GM21529 (cell line): ENCODE data around the gene EHD1.

Experiments used
- ATAC-seq: cut with Tn5 transposase; IDR thresholded peaks from one replicate; pipeline ENCODE4 v1.9.1; 2021; ENCODE audit not compliant: unreplicated experiment

EHD1 gene

GRCh38 chr11:64845129-64845775 is 33.2 kb downstream of the EHD1 start:
- ATAC-seq = no peak

DNA sequence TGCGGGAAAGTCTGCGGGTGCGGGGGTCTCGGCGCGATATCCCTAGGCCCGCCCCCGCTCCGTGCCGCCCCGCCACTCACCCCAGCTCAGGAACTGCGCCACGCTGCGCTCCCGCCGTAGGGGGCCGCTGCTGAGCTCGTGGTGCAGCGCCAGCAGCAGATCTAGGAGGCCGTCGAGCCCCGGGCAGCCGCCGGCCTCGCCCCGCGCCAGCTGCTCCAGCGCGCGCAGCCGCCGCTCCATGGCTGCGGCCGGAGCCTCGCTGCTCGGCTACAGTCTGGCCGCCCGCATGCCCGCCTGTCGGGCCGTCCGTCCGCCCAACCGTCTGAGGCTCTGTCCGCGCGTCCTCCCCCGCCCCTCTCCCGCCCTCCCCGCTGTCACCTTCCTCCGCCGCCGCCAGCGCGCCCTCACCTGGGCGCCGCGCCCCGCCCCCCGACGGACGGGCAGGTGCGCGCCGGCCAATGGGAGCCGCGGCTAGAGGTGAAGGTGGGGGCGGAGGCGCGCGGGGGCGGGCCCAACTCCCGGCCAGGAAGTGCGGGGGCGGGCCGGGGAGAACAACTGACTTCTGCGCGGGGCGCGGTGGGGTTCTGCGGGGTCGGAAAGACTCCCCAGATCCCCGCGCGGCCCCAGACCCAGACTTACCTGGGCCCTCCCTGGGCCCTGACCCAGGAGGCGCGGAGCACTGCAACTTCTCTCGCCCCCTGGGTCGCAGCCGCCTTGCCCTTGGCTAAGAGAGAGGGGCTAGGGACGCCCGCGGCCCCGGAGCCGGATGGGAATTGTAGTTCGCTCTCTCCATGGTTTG is 33.9 kb downstream of the EHD1 start, which contains the start of gene CDC42BPG:
Gene CDC42BPG (minus strand): TSS at position 324 of the 799 bp plus-strand sequence. CDS start 84 bp downstream, at position 240.
- ATAC-seq = no peak

DNA sequence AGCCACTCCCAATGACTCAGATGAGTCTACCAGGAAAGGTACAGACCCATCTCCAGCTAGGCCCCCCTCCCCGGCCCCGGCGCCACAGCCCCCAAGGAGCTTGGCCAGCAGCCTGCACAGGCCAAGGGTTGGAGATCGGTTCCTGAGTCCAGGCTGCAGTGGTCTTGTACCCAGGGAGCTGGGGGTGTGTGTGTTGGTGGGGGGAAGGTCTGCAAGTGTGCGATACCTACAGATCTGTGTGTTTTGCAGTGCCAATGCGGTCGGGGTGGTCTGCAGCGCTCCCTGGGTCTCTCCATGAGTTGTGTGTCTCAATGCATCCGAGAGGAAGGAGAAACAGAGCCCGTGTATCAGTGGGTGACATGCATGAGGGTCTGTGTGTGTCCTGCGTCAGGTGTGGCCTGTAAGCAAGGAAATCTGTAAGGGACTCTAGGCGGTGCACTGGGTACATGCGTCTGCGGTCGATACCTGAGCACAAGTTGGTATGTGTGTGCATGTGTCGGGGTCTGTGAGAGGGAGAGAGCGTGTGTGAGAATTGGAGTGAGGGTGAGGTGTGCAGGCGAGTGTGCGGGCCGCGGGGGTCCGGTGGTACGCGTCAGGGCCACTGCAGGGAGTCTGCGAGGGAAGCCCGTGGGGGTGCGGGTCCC is 34.6 kb downstream of the EHD1 start:
- ATAC-seq = no peak

DNA sequence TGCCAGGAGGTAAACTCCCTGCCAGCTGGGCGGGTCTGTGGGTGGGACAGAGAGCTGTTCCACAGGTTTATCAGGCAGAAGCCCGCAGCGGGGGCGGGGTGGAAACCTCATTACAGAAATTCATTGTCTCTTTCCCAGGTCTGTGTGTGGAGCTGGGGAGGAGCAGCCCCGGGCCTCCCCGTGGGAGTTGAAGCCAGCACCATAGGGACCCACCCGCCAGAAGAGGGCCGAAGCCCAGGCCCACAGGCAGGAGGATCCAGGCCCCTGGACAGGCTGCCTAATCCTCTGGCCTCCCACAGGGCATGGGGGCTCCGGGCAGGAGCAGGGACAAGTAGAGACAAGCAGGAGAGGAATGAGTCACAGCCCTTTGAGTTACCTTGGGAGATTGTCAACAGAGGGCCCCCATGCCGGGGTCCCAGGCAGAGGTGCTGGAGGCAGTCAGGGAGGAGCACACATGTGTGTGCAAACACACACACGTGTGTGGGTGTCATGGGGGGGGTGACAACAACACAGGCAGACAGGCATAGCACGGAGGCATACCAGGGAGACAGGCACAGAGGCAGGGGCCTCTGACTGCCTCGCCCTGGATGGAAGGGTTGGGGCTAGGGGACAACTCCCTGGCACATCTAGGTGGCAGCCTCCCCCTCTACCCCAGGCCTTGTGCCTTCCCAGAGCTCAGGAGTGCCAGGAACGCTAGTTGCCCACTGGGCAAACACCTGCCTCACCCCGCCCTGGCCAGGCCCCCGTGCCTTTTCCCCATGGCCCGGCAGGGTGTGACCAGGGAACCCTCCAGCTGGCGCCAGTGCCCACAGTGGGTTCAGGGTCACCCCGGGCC is 35.4 kb downstream of the EHD1 start:
- no peak for ATAC-seq

DNA sequence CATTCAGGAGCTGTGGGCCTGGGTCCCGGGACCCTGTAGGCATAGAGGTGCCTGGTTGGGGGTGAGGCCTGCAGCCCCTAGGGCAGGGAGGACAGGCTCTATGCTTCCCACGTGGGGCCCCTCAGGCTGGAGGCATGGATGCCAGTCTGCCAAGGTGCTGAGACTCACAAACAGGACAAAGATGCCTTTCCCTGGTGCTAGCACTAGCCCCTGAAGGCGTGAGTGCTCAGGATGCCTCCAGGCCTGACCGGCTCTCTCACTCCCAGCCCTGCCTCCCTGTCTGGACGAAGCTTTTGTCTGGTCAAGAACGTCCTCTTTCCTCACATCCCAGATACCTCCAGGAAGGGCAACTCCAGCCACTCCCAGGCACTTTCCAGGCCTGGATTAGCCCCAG is 36.1 kb downstream of the EHD1 start:
- no peak for ATAC-seq

DNA sequence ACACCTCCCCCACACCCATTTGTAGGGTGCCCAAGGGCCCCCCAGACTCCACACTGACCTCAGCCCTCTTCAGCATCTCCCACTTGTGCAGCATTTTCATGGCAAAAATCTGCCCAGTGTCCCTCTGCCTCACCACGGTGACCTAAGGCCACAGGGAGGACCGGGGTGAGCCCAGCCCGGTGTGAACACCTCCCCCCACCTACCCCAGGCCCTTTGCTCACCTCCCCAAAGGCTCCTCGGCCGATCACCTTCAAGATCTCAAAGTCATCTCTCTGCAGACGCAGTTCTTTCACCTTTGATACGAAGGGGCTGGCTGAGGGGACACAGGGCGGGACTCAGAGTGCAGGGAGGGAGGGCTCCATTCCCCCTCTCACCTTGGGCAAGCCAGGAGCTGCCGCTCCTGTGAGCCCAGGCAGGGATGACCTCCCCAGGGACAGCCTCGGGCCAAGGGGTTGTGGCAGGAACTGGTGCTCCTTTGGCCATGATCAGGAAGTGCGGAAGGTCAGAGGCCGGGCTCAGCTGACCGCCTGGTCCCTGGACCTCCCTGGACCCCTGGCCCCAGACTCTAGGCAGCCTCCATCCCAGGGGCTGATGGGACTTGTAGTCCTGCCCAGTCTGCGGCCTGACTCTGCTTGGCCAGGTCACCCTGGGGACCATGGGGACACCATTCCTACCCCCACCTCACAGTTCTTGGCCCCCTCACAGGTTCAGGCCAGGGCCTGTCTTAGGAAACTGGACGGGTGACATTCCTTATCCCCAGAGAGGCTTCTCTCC is 36.6 kb downstream of the EHD1 start:
- ATAC-seq = no peak

DNA sequence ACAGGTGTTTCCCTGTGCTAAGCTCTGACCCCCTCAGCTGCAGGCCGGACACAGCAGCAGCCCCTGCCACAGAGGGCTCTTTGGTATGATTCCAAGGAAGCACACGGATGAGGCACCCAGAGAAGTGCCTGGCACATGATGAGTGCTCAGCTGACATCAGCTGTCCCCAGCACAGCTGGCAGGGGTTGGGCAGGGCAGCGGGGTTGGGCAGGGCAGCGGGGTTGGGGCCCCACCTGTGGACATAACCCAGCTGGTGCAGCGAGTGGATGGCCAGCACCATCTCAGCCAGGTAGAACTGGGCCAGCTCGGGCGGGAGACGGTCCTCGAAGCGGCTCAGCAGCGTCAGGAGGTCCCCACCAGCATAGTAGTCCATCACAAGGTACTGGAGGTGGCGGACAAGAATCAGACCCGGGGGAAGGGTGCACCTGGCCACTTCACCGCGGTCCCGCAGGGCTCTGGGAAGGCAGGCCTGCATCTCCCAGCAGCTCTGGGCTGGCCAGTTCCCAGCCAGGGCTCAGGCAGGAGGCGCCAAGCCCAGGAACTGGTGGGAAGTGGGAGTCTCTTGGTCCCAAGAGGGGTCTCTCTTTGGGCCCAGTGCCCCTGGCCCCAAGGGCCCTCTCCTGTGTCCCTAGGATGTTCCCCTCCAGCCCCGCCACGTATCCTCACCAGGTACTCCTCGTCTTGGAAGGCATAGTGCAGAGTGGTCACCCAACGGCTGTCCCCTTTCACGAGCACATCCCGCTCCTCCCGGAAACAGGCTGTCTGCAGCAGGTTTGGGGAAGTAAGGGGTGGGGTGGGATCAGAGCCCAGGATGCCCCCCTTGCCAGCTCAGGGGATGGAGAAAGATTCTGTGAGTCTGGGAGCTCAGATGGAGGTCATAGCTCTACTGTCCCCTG is 38.3 kb downstream of the EHD1 start:
- ATAC-seq = no peak

GRCh38 chr11:64839335-64839734 is 39.1 kb downstream of the EHD1 start:
- no peak for ATAC-seq

DNA sequence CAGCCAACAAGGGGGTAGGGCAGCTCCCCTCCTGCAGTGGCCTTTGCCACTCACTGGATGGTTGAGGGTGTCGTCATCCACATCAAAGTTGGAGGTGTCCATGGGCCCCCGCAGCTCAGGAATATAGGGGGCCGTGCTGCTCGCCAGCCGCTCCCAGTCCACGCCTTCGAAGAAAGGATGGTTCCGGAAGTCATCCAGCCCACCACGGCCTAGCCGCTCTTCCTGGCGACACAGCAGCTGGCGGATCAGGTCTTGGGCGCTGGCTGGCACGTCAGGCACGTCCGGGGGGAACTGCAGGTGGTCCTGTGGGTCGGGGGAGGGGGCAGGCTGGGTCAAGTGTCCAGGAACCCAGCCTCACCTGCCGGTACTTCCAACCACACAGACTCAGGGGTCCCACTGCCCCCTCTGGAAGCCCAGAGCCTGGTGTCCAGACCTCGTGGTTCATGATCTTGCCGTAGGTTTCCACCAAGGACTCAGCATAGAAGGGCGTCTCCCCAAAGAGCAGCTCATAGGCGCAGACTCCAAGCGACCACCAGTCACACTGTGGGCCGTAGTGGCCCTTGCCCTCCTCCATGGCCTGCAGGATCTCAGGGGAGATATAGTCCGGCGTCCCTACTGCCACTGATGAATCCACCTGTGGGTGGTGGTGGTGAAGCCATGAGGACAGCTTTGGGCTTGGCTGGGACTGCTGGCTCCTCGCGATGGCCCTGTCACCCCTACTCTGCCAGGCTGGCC is 39.7 kb downstream of the EHD1 start:
- ATAC-seq = no peak

GRCh38 chr11:64837887-64838351 is 40.5 kb downstream of the EHD1 start:
- no peak for ATAC-seq

- no peak for ATAC-seq
These were observed 41.9 kb downstream of the EHD1 start for GRCh38 chr11:64836448-64837072.

DNA sequence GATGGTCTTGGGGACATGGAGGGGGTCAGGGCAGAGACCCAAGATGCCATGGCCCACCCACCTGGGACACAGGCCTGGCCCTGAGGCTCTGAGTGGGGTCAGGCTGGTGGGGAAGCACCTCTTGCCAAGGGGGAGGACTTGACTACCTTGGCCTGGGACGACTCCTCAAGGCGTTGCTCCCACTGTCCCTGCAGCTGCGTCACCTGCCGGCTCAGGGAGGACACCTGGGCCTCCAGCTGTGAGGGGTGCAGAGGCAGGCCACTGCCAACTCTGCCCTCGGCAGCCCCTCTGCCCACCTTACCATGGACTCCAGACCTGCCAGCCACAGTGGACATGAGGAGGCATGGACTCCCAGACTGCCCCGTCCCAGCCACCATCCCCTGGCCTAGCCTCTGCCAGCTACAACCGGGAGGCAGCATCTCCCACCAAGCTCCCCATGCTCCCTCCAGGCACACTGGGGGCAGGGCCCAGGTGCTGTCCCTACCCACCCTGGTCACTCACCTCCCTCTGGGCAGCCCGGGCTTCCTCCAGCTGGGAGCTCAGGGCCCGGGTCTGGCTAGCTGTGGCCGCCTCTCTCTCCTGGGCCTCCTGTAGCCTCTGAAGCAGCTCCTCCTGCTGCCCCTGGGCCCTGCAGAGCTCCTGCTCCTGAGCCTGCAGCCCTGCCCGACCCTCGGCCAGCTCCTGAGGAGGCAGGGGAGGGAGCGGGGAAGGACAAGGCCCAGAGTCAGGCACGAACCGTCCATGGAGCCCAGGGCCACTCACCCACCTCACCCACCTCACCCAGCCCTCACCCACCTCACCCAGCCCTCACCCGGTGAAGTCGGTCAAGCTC is 42.6 kb downstream of the EHD1 start:
- ATAC-seq = no peak

GRCh38 chr11:64834723-64835615 is 43.5 kb downstream of the EHD1 start:
- no peak for ATAC-seq

DNA sequence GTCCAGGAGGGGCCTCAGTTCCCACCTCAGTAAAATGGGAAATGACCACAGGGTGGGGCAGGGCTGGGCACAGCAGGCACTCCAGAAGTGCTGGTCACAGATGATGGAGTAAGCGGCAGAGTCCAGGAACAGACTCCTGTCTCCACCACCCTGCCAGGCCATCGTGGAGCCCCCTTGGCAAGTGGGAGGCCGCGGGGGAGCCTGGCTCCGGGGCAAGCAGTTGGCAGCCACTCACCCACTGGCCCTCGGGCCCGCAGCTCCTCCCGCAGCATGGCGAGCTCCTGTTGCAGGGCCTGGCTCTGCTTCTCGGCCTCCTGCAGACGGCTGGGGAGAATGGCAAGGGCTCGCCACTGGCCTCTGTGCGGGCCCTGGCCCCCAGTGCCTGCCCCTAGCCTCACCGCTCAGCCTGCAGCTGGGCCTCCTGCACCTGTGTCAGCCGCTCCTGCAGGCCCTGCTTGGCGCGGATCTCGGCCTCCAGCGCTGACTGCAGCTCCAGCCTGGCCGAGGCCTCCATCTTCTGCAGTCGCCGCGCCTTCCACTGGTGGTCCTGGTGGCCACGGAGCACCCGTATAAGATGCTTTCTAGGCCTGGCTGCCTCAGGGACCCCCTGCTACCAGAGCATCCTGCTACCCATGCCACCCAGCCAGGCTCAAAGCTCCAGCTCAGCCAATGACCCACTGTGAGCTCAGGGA is 44.2 kb downstream of the EHD1 start:
- ATAC-seq = no peak

- no peak for ATAC-seq
These were observed 44.9 kb downstream of the EHD1 start for GRCh38 chr11:64833509-64833908.

- ATAC-seq = no peak
These were observed 45.3 kb downstream of the EHD1 start for GRCh38 chr11:64833198-64833502.
